Stimulated activated CD4-positive, alpha-beta T cell treated with anti-CD3 and anti-CD28 coated beads, Interleukin-15, amount 100 ng/mL, for 24 hours (primary cell): Measurements from ENCODE around the gene PSD2.

Experiments used
- DNase-seq: peaks from one replicate; pipeline ENCODE4 v3.0.0-alpha.2; 2020

The PSD2 gene

GRCh38 chr5:139882316-139882715, 86.7 kb downstream of the PSD2 start:
- no peak for DNase-seq

GRCh38 chr5:139882961-139883539, 87.4 kb downstream of the PSD2 start:
- DNase-seq = no peak

DNA sequence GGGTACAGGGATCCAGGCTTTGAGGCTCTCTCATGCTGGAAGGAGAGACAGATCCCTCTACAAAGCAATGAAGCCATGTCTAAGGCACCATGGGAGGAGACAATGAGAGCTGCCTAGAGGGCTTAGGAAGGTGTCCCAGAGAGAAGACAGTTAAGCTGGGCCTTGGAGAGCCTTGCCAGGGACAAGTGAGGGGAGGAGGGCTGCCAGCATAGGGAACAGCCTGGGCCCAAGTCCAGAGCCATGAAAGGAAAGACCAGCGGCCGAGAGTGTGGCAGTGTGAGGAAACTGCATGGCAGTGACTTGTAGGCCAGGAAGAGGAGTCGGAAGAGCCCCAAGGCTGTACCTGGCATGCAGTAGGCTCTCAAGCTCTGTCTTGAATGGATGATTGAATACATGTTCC, 88.5 kb downstream of the PSD2 start:
- DNase-seq = no peak

DNA sequence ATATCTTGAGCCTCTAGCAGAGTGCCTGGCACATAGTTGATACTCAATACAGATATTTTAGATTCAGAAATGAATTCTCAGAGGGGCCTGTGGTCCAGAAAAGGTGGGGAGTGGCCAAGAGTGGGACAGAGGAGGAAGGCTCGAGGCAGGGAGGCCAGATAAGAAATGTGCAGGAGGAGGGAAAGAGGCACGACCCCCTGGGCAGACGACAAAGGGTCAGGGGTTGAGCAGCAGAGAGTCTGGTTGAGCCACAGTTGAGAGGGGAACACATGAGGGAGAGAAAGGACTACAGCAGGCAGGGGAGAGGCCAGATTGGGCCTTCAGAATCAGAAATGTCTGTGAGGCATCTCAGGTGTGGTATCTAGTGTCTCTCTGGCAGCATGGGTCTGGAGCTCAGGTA, 89.1 kb downstream of the PSD2 start:
- DNase-seq = no peak

- DNase-seq = no peak
Observed at GRCh38 chr5:139885172-139885856, 89.7 kb downstream of the PSD2 start.

DNA sequence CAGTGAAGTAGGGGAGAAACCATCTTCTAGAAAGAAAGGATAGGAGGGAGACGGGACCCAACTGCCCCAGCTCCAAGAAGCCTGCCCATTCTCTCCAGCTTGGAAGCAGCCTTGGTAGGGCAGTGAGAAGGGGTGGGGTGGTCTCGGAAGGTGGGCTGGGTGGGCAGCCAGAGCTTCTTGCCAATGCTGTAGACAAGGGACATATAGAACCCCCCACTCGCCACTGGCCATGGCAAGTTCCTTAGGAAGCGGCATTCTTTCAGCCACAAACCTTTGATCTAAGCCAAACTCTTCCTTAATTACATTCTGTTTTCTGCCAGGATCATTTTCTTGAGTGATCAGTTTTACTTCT, 90.2 kb downstream of the PSD2 start:
- DNase-seq = no peak

DNA sequence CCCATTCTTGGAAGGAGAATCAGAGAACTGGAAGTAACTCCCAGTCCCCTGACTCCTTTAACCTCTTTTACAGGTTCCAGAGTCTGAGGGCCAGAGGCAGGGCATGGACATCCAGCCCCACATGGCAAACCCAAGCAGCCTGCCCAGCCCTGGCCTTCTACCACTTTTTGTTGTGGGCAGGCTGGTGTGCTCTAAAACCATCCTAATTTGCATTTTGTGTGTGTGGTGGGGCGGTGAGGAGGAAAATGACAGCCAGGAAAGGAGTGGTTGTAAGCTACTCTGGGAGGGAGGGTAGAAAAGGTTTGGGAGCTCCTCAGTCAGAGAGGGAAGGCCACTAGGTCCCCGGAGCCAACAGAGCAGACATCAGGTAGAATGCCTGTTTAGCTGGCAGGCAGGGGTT, 90.6 kb downstream of the PSD2 start:
- no peak for DNase-seq

DNA sequence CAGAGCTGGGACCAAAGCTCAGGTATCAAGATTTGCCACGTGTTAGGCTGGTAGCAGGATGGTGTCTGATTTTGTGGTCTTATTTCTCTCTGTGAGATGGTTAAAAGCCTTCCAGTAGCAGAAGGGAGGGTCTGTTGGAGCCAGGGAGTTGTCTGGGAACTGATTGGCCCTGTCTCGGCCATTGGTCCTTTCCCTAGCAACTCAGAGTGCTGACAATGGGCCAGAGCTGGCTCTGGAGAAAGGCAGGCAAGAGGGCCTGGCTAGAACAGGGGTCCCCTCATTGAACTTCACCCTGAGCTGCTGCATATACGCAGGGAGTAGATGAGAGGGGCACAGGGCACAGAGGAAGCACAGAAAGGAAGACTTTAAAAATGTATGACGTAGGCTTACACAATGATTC, 92.8 kb downstream of the PSD2 start:
- DNase-seq = no peak

DNA sequence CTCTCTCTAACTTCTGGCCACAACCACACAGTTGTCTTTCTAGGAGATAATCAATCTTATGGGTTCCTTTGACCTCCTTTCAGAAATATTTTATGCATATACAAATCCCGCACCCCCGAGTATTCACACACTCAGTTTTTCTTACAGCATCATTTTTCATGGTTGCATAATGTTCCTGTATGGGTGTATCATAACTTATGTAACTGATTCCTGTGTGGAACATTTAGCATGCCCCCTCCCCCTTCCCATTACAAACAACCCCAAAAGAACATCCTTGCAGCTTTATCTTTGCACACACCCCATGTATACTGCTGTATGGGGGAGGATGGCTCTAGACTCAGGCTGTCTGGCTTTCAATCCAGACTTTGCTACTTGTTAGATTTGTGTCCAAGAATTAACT, 93.8 kb downstream of the PSD2 start:
- DNase-seq = no peak

GRCh38 chr5:139893873-139894272, 98.3 kb downstream of the PSD2 start:
- DNase-seq = no peak
